Hepatocyte (in vitro differentiated cells): ENCODE data around the gene ULK4. TPM values are rescaled to one million over a fixed set of nuclear protein-coding genes. Genes with fewer than 3 reads are reported as not detected.

ENCODE experiments used
- DNase-seq: peaks from one replicate; pipeline ENCODE4 v3.0.0-alpha.2; 2016; ENCODE audit warnings: low spot score
- H2AFZ ChIP-seq: fragments of 200-600 bp; sonication (generic); 2 replicates; pipeline ENCODE4 v1.6.0; 2016; ENCODE audit warnings: antibody characterized with exemption, mild to moderate bottlenecking
- H3K27ac ChIP-seq: fragments of 200-600 bp; sonication (generic); 2 replicates; pipeline ENCODE4 v1.5.1; 2016; ENCODE audit warnings: mild to moderate bottlenecking
- H3K27me3 ChIP-seq: fragments of 200-600 bp; sonication (generic); 2 replicates; pipeline ENCODE4 v1.6.1; 2016
- H3K36me3 ChIP-seq: fragments of 200-600 bp; sonication (generic); replicated peaks from 2 replicates; pipeline ENCODE4 v1.5.1; 2016; ENCODE audit warnings: low read depth; ENCODE audit not compliant: insufficient read depth
- H3K4me1 ChIP-seq: fragments of 200-600 bp; sonication (generic); 2 replicates; pipeline ENCODE4 v1.5.1; 2016; ENCODE audit warnings: mild to moderate bottlenecking, moderate library complexity; ENCODE audit not compliant: insufficient read depth
- H3K4me2 ChIP-seq: fragments of 200-600 bp; sonication (generic); 2 replicates; pipeline ENCODE4 v1.6.0; 2016
- H3K4me3 ChIP-seq: fragments of 200-600 bp; sonication (generic); 2 replicates; pipeline ENCODE4 v1.5.1; 2016; ENCODE audit warnings: mild to moderate bottlenecking
- H3K79me2 ChIP-seq: fragments of 200-600 bp; sonication (generic); 2 replicates; pipeline ENCODE4 v1.6.0; 2017; ENCODE audit warnings: mild to moderate bottlenecking
- H3K9me2 ChIP-seq: fragments of 200-600 bp; sonication (generic); replicated peaks from 2 replicates; pipeline ENCODE4 v1.6.0; 2017; ENCODE audit warnings: mild to moderate bottlenecking; ENCODE audit not compliant: insufficient read depth
- H3K9me3 ChIP-seq: fragments of 200-600 bp; sonication (generic); 2 replicates; pipeline ENCODE4 v1.5.1; 2016; ENCODE audit warnings: low read depth, mild to moderate bottlenecking
- H4K20me1 ChIP-seq: fragments of 200-600 bp; sonication (generic); 2 replicates; pipeline ENCODE4 v1.6.0; 2016; ENCODE audit warnings: mild to moderate bottlenecking; ENCODE audit not compliant: insufficient read depth, poor library complexity, severe bottlenecking
- EZH2 ChIP-seq: fragments of 200-600 bp; sonication (generic); IDR thresholded peaks from 2 replicates; pipeline ENCODE4 v1.6.1; 2016; ENCODE audit warnings: antibody characterized with exemption, mild to moderate bottlenecking, borderline replicate concordance
- EZH2phosphoT487 ChIP-seq: fragments of 200-600 bp; sonication (generic); IDR thresholded peaks from one replicate; pipeline ENCODE4 v1.6.1; 2018; ENCODE audit warnings: antibody characterized with exemption, mild to moderate bottlenecking, low read depth, moderate library complexity; ENCODE audit not compliant: unreplicated experiment, severe bottlenecking
- WGBS: methylation state at CpG from one replicate; pipeline ENCODE4 v1.1.6; 2016; ENCODE audit warnings: low lambda C conversion rate; ENCODE audit errors: missing lambda C conversion rate; 5-methylcytosine and 5-hydroxymethylcytosine counted together
- polyA plus RNA-seq: library from polyadenylated mRNA; unstranded; fragments of >200 nt; fragmentation: Nextera tagmentation; extraction: Ambion mirVana; gene quantifications from 2 replicates; pipeline ENCODE4 v1.2.1, GENCODE V29; 2016
- total RNA-seq: library from RNA; depleted of rRNA; stranded (reverse); fragments of >200 nt; gene quantifications from 2 replicates; pipeline ENCODE4 v1.2.3, GENCODE V29; 2014
- TF ChIP-seq, protein P1 (sequence below): fragments of 200-600 bp; sonication (generic); IDR thresholded peaks from 2 replicates; pipeline ENCODE4 v1.5.1; 2016; ENCODE audit warnings: antibody characterized with exemption, mild to moderate bottlenecking; ENCODE audit not compliant: poor library complexity

The ULK4 gene
- total and polyA plus RNA-seq, 2 experiments from 2014 or later = 3.8 to 9.1 TPM

DNA sequence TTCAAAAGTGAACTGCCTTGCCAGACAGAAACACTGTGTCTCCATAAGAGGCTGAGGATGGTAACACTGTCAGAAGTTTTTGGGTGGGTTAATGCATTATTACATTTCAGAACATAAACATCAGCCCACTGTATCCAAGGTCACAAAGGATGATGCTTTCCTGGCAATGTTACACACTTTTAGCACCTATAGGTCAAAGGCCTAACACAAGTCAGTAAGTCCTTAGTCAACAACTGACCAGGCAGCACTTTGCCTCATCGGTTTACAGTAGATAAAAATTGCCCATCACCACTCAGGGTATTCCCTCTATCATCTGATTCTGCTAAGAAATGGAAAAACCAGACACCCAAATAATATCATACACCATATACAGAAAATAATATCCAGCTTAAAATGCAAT, 664.2 kb downstream of the ULK4 start:
- Histone ChIP-seq H3K4me1 (no peaks in the 10 kb centered on the region), H3K9me3 (no peaks in the 10 kb centered on the region), H3K9me2 (no peaks in the 10 kb centered on the region), H4K20me1 (no peaks in the 10 kb centered on the region), H3K4me3 (no peak overlapping the region), H3K79me2 (no peaks in the 10 kb centered on the region), H3K27me3 (no peaks in the 10 kb centered on the region), H3K4me2 (no peak overlapping the region), H2AFZ (no peak overlapping the region), H3K36me3 (no peaks in the 10 kb centered on the region), H3K27ac (no peak overlapping the region)
- TF ChIP-seq, protein P1, sequence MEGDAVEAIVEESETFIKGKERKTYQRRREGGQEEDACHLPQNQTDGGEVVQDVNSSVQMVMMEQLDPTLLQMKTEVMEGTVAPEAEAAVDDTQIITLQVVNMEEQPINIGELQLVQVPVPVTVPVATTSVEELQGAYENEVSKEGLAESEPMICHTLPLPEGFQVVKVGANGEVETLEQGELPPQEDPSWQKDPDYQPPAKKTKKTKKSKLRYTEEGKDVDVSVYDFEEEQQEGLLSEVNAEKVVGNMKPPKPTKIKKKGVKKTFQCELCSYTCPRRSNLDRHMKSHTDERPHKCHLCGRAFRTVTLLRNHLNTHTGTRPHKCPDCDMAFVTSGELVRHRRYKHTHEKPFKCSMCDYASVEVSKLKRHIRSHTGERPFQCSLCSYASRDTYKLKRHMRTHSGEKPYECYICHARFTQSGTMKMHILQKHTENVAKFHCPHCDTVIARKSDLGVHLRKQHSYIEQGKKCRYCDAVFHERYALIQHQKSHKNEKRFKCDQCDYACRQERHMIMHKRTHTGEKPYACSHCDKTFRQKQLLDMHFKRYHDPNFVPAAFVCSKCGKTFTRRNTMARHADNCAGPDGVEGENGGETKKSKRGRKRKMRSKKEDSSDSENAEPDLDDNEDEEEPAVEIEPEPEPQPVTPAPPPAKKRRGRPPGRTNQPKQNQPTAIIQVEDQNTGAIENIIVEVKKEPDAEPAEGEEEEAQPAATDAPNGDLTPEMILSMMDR = no peak
- TF ChIP-seq EZH2 = no peak
- TF ChIP-seq EZH2phosphoT487 = no peak
- DNase-seq = no peak
- 63% methylated on average over 1 of the region's 1 CpG for WGBS

DNA sequence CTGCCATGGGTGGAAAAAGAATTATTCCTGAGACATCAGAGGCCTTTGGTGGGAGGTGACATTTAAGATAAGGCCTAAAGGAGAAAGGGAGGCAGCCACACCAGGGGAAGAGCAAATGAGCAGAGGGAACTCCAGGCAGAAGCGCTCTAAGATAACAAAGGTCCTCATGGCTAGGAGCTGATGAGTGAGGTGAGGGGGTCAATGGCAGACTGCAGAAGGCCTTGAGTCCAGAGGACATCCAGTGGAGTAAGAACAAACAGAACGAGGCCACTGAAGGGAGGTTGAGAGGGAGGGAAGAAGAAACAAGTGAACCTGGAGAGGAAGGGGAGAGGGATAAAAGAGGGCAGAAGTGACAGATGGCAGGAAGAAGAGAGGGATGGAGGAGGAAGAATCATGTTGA, 665.3 kb downstream of the ULK4 start:
- 81% methylated on average over 2 of the region's 2 CpGs for WGBS
- H3K27ac ChIP-seq = no peak overlapping the region
- TF ChIP-seq, protein P1 = no peak
- TF ChIP-seq EZH2phosphoT487 (no peak), EZH2 (no peak)

DNA sequence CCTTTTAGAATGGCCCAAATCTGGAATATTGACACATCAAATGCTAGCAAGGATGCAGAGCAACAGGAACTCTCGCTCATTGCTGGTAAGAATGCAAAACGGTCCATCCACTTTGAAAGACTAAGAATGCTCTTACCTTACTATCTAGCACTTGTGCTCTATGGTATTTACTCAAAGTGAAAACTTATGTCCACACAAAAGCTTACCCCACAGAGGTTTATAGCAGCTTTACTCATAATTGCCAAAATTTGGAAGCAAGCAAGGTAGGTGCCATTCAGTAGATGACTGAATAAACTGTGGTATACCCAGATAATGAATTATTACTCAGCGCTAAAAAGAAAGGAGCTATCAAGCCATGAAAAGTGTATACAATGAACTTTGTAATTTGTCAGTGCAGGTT, 666.2 kb downstream of the ULK4 start:
- no peak overlapping the region for H3K4me2 ChIP-seq

More for the DNA sequence above, 665.3 kb downstream of the ULK4 start:
- Histone ChIP-seq H2AFZ (no peak overlapping the region), H3K9me2 (no peaks in the 10 kb centered on the region), H4K20me1 (no peaks in the 10 kb centered on the region), H3K79me2 (no peaks in the 10 kb centered on the region), H3K36me3 (no peaks in the 10 kb centered on the region), H3K4me2 (no peak overlapping the region), H3K4me1 (no peaks in the 10 kb centered on the region), H3K27me3 (no peaks in the 10 kb centered on the region), H3K4me3 (no peak overlapping the region), H3K9me3 (no peaks in the 10 kb centered on the region)
- DNase-seq = no peak

More for the DNA sequence above, 666.2 kb downstream of the ULK4 start:
- Histone ChIP-seq H4K20me1 (no peaks in the 10 kb centered on the region), H3K9me3 (no peaks in the 10 kb centered on the region), H3K27me3 (no peaks in the 10 kb centered on the region), H3K36me3 (no peaks in the 10 kb centered on the region), H3K9me2 (no peaks in the 10 kb centered on the region), H2AFZ (no peak overlapping the region), H3K4me3 (no peak overlapping the region), H3K79me2 (no peaks in the 10 kb centered on the region), H3K4me1 (no peaks in the 10 kb centered on the region), H3K27ac (no peak overlapping the region)
- TF ChIP-seq, protein P1 = no peak
- DNase-seq = no peak
- WGBS = 68% methylated on average over 3 of the region's 3 CpGs
